Measurements from ENCODE around the gene ADD1. TPM values are rescaled to one million over a fixed set of nuclear protein-coding genes. Genes with fewer than 3 reads are reported as not detected.
"Not testable (repeated sequence)": the region's sequence is repeated elsewhere in the genome, so short reads cannot be mapped to it uniquely, and the experiment has no call there.

ADD1 gene
- polyA plus RNA-seq, 1 donor = 290 TPM

- DNase-seq = not testable (repeated sequence)
Observed at GRCh38 chr4:2918300-2918699, 74.7 kb downstream of the ADD1 start.

DNA sequence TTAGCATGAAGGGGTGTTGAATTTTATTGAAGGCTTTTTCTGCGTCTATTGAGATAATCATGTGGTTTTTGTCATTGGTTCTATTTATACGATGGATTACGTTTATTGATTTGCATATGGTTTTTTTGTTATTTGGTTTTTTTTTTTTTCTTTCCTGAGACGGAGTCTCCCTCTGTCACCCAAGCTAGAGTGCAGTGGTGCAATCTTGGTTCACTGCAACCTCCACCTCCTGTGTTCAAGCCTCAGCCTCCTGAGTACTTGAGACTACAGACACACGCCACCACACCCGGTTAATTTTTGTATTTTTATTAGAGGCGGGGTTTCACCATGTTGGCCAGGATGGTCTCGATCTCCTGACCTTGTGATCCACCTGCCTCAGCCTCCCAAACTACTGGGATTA, 75.1 kb downstream of the ADD1 start:
- DNase-seq = not testable (repeated sequence)

DNA sequence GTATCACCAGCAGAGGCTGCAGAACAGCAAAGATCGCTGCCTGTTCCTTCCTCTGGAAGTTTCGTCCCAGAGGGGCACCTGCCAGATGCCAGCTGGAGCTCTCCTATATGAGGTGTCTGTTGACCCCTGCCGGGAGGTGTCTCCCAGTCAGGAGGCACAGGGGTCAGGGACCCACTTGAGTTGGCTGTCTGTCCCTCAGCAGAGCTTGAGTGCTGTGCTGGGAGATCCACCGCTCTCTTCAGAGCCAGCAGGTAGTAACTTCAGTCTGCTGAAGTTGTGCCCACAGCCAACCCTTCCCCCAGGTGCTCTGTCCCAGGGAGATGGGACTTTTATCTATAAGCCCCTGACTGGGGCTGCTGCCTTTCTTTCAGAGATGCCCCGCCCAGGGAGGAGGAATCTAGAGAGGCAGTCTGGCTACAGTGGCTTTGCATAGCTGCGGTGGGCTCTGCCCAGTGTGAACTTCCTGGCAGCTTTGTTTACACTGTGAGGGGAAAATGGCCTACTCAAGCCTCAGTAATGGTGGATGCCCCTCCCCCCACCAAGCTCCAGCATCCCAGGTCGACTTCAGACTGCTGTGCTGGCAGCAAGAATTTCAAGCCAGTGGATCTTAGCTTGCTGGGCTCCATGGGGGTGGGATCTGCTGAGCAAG, 78.9 kb downstream of the ADD1 start:
- not testable (repeated sequence) for DNase-seq

GRCh38 chr4:2923141-2923551, 79.5 kb downstream of the ADD1 start:
- no peak for DNase-seq

GRCh38 chr4:2923668-2924173, 80.1 kb downstream of the ADD1 start:
- no peak for DNase-seq

DNA sequence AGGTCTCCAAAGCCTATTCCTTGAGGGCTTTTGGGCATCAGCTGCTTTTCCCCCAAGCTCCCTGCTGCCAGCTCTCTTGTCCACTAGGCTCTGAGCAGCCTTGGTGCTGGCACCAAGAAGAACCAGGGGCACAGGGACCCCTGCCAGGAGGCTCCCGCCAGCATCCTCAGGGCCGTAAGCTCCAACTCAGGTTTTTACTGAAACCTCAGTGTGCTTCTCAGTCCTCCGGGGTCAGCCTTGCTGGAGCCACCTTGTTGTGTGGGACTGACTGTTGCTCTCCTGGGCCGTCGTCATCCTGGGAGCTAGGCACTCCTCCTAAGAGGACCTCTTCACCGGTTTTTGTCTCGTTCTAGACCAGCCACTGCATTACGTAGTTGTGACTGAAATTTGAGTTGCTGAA, 80.6 kb downstream of the ADD1 start:
- DNase-seq = no peak

GRCh38 chr4:2924765-2925301, 81.2 kb downstream of the ADD1 start:
- no peak for DNase-seq

DNA sequence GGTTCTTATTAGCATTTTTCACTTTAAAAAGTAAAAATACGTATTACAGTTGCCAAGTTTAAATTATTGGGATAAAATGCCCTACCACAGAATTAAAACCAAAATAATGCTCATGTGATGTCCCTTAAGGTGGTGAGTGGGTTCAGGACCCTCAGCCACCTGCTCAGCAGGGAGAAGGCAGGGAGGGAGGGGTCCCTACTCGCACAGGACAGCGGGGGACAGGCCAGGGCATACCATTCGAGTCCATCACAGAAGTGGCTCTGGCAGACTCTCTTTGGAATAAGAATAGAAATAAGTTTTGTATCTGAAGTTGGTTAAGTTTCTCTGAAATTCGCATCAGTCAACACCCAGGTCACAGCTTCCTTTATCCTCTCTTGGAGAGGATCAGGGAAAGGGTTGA, 81.9 kb downstream of the ADD1 start:
- no peak for DNase-seq

GRCh38 chr4:2925931-2926860, 82.6 kb downstream of the ADD1 start:
- DNase-seq = no peak

- no peak for DNase-seq
Observed at GRCh38 chr4:2927016-2927695, 83.5 kb downstream of the ADD1 start.

DNA sequence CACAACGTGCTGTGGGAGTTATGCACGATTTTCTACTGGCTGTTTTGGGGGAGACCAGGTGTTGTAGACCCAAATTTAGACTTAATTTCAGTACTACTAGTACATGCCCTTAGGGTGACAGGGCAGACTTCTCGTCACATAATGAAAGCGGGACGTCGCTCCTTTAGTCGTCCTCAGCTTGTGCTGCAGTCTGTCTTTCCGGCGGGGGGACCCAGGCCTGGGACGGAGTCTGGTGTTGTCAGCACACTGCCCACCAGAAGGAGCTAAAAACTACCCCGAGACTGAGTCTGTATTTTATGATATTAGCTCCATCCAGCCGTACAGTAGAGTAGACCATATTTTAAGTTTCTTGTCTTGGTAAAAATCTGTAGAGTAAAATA, 84.0 kb downstream of the ADD1 start:
- DNase-seq = no peak

DNA sequence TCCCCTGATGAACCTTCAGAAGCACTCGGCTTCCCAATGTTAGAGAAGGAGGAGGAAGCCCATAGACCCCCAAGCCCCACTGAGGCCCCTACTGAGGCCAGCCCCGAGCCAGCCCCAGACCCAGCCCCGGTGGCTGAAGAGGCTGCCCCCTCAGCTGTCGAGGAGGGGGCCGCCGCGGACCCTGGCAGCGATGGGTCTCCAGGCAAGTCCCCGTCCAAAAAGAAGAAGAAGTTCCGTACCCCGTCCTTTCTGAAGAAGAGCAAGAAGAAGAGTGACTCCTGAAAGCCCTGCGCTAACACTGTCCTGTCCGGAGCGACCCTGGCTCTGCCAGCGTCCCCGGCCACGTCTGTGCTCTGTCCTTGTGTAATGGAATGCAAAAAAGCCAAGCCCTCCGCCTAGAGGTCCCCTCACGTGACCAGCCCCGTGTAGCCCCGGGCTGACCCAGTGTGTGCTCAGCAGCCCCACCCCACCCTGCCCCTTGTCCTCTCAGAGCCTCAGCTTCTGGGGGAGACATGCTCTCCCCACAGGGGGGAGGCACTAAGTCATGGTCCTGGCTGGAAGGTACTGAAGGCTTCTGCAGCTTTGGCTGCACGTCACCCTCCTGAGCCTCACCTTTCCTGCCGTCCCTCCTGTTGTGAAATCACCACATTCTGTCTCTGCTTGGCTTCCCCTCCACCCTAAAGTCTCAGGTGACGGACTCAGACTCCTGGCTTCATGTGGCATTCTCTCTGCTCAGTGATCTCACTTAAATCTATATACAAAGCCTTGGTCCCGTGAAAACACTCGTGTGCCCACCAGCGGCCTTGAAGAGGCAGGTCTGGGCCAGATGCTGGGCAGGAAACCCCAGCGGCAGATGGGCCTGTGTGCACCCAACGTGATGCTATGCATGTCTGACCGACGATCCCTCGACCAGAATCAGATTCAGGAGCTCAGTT, 84.9 kb downstream of the ADD1 start:
- DNase-seq = no peak

DNA sequence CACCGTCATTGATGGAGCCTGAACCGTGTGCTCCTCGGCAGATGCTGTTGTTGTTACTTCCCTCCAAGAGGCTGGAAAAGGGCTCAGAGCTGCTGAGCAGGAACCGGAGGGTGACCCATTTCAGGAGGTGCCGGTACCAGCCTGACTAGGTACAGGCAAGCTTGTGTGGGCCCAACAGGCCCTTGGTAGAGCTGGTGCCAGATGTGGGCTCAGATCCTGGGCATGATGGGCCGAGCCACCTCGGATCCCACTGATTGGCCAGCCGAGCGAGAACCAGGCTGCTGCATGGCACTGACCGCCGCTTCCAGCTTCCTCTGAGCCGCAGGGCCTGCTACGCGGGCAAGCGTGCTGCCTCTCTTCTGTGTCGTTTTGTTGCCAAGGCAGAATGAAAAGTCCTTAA, 85.8 kb downstream of the ADD1 start:
- no peak for DNase-seq

GRCh38 chr4:2930135-2930757, 86.6 kb downstream of the ADD1 start:
- no peak for DNase-seq

GRCh38 chr4:2930758-2931511, 87.3 kb downstream of the ADD1 start:
- DNase-seq = no peak

- DNase-seq = no peak
Observed at GRCh38 chr4:2931512-2932301, 88.1 kb downstream of the ADD1 start.

DNA sequence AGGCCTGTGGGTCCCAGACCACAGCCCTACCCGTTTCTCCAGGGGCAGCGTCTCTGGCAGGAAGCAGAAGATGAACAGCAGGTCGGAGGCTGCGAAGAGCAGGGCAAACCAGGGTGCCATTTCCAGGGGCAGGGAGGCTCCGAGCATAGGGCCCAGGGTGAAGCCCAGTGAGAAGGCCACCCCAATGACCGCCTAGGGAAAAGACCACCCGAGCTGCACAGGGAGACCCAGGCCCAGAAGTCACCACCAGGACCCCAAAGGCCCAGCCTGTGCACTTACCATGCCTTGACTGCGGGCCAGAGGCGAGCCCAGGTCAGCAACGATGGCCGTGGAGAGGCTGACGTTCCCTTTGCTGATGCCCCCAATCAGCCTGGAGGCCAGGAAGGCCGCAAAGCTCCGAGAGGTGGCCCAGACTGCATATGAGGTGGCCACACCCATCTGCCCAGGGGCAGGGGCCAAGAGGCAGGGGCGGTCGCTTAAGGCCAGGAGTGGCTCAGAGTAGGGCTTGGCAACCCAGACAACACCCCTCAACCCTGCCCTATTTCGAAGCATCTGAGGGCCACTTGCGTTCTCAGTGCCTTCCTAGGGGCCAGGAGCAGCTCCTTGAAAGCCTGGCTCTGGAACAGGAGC, 88.8 kb downstream of the ADD1 start:
- no peak for DNase-seq

GRCh38 chr4:2932951-2933565, 89.4 kb downstream of the ADD1 start:
- no peak for DNase-seq

All from left kidney (tissue), 2 donors.